ENCODE results near the gene ATG101. TPM values are rescaled to one million over a fixed set of nuclear protein-coding genes. Genes with fewer than 3 reads are reported as not detected.
A peak's percentile ranks its signal among the peaks of the same experiment; 100 is the strongest.

Gene ATG101, protein sequence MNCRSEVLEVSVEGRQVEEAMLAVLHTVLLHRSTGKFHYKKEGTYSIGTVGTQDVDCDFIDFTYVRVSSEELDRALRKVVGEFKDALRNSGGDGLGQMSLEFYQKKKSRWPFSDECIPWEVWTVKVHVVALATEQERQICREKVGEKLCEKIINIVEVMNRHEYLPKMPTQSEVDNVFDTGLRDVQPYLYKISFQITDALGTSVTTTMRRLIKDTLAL
- total RNA-seq: 153 and 181 TPM in 2 replicates

GRCh38 chr12:52069327-52070184, at the start of gene ATG101:
Gene ATG101 (plus strand): TSS chr12:52069978. CDS start chr12:52073651, 3,673 bp downstream.
- Histone ChIP-seq H3K27me3 (ENCODE audit: control insufficient read depth, insufficient read depth, low read length) (no peaks in the 10 kb centered on the region), H3K36me3 (ENCODE audit: control insufficient read depth, insufficient read depth, low read length) (peaks cover 11% of the 10 kb centered on the region), H3K4me3 (ENCODE audit: low read depth, low read length) (peak within 1 kb of the TSS; percentile 89)
- DNase-seq (ENCODE audit: low read depth) (peak; percentile 84), FAIRE-seq (no peak)
- TF ChIP-seq, protein P1, sequence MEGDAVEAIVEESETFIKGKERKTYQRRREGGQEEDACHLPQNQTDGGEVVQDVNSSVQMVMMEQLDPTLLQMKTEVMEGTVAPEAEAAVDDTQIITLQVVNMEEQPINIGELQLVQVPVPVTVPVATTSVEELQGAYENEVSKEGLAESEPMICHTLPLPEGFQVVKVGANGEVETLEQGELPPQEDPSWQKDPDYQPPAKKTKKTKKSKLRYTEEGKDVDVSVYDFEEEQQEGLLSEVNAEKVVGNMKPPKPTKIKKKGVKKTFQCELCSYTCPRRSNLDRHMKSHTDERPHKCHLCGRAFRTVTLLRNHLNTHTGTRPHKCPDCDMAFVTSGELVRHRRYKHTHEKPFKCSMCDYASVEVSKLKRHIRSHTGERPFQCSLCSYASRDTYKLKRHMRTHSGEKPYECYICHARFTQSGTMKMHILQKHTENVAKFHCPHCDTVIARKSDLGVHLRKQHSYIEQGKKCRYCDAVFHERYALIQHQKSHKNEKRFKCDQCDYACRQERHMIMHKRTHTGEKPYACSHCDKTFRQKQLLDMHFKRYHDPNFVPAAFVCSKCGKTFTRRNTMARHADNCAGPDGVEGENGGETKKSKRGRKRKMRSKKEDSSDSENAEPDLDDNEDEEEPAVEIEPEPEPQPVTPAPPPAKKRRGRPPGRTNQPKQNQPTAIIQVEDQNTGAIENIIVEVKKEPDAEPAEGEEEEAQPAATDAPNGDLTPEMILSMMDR (IDR thresholded peaks at IDR 0.05; ENCODE audit: insufficient read depth, low read length, severe bottlenecking): peak; percentile 92

DNA sequence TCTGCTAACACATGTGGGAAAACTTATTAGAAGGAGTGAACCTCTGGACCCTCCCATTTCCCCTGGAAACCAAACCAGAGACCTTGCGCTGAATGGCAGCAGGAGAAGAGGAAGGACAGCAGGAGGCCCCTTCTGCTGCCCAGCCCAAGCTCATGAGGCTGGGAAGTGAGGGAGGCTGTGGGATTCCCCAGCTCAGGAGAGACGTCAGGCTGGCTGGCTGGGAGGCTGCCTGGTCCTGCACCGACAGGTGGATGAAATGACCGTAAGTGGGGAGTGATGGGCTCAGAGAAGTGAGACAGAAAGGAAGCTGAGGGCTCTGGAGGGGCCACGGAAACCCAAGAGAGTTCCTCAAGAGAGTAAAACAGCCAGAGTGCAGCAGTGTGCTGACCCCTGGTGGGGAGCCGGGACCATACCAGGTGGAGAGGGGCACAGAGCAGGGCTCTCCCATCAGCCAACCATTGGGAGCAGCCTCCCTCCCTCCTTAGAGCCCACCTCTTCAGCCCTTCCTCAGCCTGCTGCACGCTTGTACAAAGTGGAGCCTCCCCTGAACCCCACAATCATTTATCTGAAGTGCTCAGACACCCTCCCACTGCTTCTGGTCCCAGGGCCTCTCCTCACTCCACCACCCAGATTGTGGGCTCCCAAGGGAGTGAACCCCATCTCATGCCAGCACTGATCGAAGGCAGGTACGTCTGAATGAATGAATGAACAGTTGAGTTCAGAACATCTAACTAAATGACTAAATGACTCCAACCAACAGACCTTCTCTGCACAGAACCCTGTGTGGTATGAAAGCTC, 49.0 kb upstream of the ATG101 start:
- Histone ChIP-seq H3K36me3 (ENCODE audit: control insufficient read depth, insufficient read depth, low read length) (no peaks in the 10 kb centered on the region), H3K27me3 (ENCODE audit: control insufficient read depth, insufficient read depth, low read length) (peaks cover 10% of the 10 kb centered on the region), H3K4me3 (ENCODE audit: low read depth, low read length) (no peak overlapping the region)
- no peak for FAIRE-seq
- no peak for DNase-seq (ENCODE audit: low read depth)
- TF ChIP-seq, protein P1 (IDR thresholded peaks at IDR 0.05; ENCODE audit: insufficient read depth, low read length, severe bottlenecking): peak; percentile 77

GRCh38 chr12:52022841-52023181, 47.0 kb upstream of the ATG101 start:
- DNase-seq (ENCODE audit: low read depth): no peak
- Histone ChIP-seq H3K36me3 (ENCODE audit: control insufficient read depth, insufficient read depth, low read length) (no peaks in the 10 kb centered on the region), H3K27me3 (ENCODE audit: control insufficient read depth, insufficient read depth, low read length) (peaks cover 6% of the 10 kb centered on the region), H3K4me3 (ENCODE audit: low read depth, low read length) (peak overlapping the region; percentile 44)
- TF ChIP-seq, protein P1 (IDR thresholded peaks at IDR 0.05; ENCODE audit: insufficient read depth, low read length, severe bottlenecking): no peak
- no peak for FAIRE-seq

DNA sequence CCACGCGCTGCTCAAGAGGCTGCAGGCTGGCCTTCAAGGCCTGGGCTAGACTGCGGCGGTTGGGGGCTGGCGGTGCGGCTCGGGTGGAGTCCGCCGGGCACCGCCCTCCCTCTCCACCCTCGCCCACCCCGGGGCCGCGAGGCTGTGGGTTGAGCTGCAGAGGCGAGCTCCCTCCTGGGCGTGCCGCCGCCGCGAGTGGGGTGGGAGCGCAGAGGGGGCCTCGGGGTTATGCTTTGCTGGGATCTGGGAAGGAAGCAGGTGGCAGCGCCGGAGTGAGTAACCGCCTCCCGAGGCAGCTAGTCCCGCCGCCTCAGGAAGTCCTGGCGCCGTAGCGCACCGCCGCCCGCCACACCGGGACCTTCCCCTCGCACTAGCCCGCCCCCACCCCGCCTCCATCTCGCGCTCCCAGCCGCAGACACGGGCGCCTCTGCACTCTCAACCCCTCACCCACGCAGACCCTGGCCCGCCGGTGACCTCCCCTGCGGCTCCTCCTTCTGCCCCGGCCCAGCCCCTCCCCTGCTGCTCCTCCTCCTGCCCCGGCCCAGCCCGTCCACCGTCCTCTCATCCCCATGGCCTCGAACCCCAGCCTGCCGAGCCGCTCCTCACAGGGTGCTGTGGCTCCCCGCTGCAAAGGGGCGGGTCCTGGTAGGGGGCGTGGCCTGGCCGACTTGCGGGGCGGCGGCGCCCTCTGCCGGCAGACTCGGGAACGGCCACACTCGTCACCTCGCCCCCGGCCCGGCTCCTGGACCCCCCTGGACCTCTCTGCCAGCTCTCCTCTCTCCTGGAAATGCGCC, 46.4 kb upstream of the ATG101 start:
- DNase-seq (ENCODE audit: low read depth) (peak; percentile 21), FAIRE-seq (no peak)
- TF ChIP-seq, protein P1 (IDR thresholded peaks at IDR 0.05; ENCODE audit: insufficient read depth, low read length, severe bottlenecking): peak; percentile 97
- Histone ChIP-seq H3K36me3 (ENCODE audit: control insufficient read depth, insufficient read depth, low read length) (no peaks in the 10 kb centered on the region), H3K4me3 (ENCODE audit: low read depth, low read length) (peak overlapping the region; percentile 44), H3K27me3 (ENCODE audit: control insufficient read depth, insufficient read depth, low read length) (peaks cover 6% of the 10 kb centered on the region)

DNA sequence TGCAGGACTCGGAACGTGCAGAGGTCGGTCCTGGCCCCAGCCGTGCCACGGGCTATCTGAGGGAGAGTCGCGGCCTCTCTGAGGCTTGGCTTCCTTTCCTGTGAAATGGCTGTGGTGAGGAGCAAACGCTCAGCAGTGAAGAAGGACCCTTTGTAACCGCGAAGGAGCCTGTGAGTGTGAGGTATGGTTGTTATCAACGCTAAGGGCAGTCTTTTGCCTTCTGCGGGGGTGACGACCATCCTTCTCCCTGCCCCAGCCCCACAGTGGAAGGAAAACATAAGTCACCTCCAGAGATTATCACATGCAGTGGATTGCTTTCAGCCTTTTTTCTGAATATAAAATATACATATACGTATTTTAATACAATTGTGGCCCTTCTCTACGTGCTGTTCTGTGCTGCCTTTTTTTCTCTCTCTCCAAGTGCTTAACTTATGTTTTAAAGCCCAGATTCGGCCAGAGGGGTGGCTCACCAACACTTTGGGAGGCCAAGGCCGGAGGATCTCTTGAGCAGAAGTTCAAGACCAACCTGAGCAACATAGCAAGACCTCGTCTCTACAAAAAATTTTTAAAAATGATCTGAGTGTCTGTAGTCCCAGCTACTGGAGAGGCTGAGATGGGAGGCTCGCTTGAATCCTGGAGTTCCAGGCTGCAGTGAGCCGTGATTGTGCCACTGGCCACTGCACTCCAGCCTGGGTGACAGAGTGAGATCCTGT, 45.6 kb upstream of the ATG101 start:
- TF ChIP-seq, protein P1 (IDR thresholded peaks at IDR 0.05; ENCODE audit: insufficient read depth, low read length, severe bottlenecking): no peak
- FAIRE-seq: no peak
- no peak overlapping the region for H3K4me3 ChIP-seq (ENCODE audit: low read depth, low read length)

More for the DNA sequence above, 45.6 kb upstream of the ATG101 start:
- DNase-seq (ENCODE audit: low read depth): no peak
- peaks cover 6% of the 10 kb centered on the region for H3K27me3 ChIP-seq (ENCODE audit: control insufficient read depth, insufficient read depth, low read length)
- no peaks in the 10 kb centered on the region for H3K36me3 ChIP-seq (ENCODE audit: control insufficient read depth, insufficient read depth, low read length)

Data from bronchial epithelial cell (primary cell).